HG03060 (cell line): Measurements from ENCODE around the gene ABHD15.
"Not testable (repeated sequence)": the region's sequence is repeated elsewhere in the genome, so short reads cannot be mapped to it uniquely, and the experiment has no call there.

Source experiments
- ATAC-seq: cut with Tn5 transposase; IDR thresholded peaks from one replicate; pipeline ENCODE4 v1.9.1; 2021; ENCODE audit warnings: low read depth, moderate number of reproducible peaks; ENCODE audit not compliant: unreplicated experiment

The ABHD15 gene

DNA sequence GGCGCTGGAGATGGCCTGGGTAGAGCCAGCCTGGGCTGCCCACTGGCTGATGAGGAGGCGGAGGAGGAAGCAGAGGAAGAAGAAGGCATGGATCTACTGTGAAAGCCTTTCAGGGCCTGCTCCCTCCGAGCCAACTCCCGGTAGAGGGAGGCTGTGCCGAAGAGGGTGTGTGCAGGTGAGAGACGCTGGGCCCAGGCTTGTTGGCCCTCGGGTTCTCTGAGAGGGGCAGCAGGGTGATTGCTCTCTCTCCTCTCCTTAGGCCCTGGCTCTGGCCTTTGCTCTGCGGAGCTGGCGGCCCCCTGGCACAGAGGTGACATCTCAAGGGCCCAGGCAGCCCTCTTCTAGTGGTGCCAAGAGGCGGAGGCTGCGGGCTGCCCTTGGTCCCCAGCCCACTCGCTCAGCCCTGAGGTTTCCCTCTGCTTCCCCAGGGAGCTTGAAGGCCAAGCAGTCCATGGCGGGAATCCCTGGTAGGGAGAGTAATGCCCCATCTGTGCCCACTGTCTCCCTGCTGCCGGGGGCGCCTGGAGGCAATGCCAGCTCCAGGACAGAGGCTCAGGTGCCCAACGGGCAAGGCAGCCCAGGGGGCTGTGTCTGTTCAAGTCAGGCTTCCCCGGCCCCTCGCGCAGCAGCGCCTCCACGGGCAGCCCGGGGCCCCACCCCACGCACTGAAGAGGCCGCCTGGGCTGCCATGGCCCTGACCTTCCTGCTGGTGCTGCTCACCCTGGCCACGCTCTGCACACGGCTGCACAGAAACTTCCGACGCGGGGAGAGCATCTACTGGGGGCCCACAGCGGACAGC is 5.2 kb upstream of the ABHD15 start:
- no peak for ATAC-seq

DNA sequence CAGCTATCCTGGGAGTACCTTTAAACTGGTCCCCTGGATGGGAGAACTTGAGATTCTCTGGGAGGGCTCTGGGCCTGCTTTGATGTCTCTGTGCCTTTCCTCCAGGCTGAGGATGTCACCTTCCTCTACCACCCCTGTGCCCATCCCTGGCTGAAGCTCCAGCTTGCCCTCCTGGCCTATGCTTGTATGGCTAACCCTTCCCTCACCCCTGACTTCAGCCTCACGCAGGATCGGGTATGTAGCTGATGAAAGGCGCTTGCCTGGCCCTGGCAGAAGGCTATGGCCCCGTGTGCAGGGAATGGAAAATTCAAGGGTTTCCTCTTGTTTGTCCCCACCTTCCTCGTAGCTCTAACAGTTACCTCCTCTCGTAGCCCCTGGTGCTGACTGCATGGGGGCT is 4.6 kb upstream of the ABHD15 start:
- no peak for ATAC-seq

- no peak for ATAC-seq
Observed at GRCh38 chr17:29570521-29570920, 3.7 kb upstream of the ABHD15 start.

GRCh38 chr17:29569245-29569950 is 2.6 kb upstream of the ABHD15 start:
- ATAC-seq: no peak

DNA sequence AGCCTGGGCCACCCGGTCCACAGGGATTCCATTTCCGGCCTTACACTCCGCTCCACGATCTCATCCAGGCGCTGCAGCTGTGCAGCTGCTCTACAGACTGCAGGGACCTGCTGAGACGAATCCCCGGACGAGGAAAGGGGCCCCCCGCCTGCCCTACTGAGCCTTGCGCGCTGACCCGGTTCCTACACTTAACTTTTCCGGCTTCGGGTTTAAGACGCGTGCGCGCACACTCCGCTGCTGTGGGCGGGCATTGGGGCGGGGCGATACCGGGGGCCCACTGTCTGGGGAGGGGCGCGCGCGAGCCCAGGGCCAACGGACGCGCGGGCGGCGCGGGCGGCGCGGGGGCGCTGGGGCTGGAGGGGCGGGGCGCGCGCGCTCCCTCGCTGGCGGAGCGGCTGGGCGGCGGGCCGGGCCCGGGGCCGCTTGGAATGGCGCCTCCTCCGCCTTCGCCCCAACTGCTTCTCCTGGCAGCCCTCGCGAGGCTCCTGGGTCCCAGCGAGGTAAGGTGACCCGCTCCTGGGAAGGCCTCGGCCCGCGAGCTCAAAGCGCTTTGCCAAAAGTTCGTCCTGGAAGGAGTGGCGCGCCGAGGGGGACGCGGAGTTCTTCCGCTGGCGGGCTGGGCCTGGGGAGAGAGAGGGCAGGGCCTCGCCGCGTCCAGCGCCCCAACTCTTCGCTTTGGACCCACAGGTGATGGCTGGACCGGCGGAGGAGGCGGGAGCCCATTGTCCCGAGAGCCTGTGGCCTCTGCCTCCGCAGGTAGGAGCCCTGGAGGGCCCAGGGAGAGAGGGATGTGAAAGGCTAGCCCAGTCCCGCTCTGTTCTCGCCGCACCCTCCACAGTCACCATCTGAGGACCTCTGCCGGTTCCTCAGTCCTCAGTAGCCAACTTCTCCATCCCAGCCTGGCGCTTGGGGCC is 1.8 kb upstream of the ABHD15 start, which contains the start of gene TP53I13:
Gene TP53I13 (plus strand): TSS at position 371 of the 914 bp plus-strand sequence. CDS start 58 bp downstream, at position 429.
- ATAC-seq: no peak

- no peak for ATAC-seq
Observed at GRCh38 chr17:29567554-29568330, 905 bp upstream of the ABHD15 start.

- no peak for ATAC-seq
Observed at GRCh38 chr17:29567304-29567553, 392 bp upstream of the ABHD15 start.

GRCh38 chr17:29565643-29566472 is 979 bp downstream of the ABHD15 start:
- ATAC-seq: no peak

GRCh38 chr17:29563816-29564215 is 3.0 kb downstream of the ABHD15 start:
- ATAC-seq: no peak

GRCh38 chr17:29562615-29563014 is 4.2 kb downstream of the ABHD15 start:
- ATAC-seq: no peak

DNA sequence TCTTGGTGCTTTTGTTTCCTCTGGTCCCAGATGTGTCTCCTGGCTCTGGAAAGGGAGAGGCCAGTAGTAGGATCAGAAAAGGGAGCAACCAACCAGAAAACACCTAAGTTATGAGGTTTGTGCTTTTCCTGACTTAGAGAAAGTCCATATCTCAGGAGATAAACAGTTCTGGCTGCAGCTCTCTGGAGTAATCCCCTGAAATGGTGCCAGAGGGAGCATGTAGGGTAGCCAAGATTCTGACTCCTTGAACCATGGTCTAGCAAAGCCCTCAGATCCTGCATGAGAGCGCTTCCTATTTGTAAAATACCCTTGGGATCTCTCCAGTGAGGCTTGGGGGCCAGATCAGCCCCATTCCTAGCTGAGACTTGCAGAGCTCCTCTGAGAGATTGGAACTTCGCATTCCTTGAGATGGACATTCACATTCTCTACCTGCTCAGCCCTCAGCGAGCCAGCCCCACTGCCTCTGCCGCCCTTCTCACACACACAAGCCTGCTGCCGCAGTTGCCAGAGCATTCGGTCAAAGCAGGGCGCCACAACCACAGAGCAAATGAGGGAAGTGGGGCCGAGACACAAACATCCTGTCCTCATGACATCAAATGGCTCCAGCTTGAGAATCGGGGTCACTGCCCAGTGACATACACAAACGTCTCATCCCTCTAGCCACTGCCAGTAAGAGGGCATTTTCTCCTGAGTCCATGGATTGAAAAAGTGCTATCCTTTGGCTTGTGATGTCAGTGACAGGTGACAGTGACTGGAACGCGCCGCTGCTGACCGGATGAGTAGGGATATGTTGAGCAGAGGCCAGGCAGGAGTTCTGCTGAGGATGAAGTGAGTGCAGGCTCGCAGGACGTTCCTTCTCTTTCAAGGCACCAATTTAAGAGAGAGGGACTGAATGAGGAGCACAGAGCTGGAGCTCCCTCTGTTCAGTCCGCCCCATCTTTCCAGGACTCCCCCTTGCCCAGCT is 5.0 kb downstream of the ABHD15 start:
- no peak for ATAC-seq

GRCh38 chr17:29560316-29560715 is 6.5 kb downstream of the ABHD15 start:
- no peak for ATAC-seq

DNA sequence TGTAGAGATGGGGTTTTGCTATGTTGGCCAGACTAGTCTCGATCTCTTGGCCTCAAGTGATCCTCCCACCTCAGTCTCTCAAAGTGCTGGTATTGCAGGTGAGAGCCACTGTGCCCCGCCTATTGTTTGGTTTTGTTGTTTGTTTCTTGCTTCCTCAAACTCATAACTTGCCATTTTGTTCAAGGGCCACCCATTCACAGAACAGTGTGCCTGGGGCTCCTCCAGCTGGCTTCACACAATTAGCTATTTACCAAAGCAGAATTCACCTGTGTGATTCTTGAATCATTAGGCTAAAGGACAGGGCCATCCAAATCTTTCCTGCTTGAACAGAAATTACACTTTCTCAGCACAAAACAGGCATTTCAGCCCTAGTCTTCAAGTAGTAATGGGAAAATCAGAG is 7.2 kb downstream of the ABHD15 start:
- no peak for ATAC-seq

DNA sequence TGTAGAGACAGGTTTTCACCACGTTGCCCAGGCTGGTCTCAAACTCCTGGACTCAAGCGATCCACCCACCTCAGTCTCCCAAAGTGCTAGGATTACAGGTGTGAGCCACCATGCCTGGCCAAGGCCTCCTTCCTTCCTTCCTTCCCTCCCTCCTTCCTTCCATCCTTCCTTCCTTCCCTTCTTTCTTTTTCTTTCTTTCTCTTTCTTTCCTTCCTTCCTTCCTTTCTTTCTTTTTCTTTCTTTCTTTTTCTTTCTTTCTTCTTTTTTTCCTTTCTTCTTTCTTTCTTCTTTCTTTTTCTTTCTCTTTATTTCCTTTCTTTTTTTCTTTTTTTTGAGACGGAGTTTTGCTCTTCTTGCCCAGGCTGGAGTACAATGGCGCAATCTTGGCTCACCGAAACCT is 8.7 kb downstream of the ABHD15 start:
- ATAC-seq: not testable (repeated sequence)

DNA sequence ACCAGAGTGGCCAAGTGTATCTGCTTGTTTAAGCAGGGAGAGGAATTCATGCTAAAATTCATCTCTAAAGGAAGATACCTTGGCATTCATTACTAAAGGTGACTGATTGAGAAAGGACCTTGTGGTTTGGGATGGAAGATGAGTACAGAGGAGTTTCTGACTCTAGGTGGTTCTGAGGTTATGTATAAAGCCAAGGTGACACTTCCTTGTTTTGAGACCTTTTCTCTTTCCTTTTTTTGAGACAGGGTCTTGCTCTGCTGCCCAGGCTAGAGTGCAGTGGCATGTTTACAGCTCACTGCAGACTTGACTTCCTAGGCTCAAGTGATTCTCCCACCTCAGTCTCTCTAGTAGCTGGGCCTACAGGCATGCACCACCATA is 9.1 kb downstream of the ABHD15 start:
- ATAC-seq: no peak

DNA sequence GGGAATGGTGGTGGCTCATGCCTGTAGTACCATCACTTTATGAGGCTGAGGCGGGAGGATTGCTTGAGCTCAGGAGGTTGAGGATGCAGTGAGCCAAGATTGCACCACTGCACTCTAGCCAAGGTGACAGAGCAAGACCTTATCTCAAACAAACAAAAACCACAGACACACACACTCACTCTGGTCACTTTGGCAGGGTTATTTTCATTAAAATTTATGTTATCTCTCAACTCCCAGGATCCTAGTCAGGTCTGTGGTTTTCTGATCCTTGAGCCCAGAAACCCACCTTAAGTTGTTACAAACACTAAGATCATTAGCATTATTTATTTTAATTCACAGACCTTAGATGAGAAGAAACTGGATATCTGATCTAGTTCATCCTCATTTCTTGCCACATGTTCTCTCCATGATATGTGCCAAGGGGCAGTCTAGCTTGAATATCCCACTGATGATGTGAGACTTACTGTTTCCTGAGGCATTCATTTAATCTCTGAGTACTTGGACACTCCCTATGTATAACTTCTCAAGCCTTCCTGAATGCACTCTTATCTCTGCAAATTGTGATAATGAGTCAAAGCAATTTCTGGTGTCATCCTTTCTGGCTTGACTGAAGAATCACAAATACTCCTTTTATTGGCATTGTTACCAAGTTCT is 9.6 kb downstream of the ABHD15 start:
- no peak for ATAC-seq

GRCh38 chr17:29555840-29556239 is 11.0 kb downstream of the ABHD15 start:
- no peak for ATAC-seq
